ENCODE results near the gene TMIGD2.
"Not testable (repeated sequence)": the region's sequence is repeated elsewhere in the genome, so short reads cannot be mapped to it uniquely, and the experiment has no call there.

TMIGD2 gene

DNA sequence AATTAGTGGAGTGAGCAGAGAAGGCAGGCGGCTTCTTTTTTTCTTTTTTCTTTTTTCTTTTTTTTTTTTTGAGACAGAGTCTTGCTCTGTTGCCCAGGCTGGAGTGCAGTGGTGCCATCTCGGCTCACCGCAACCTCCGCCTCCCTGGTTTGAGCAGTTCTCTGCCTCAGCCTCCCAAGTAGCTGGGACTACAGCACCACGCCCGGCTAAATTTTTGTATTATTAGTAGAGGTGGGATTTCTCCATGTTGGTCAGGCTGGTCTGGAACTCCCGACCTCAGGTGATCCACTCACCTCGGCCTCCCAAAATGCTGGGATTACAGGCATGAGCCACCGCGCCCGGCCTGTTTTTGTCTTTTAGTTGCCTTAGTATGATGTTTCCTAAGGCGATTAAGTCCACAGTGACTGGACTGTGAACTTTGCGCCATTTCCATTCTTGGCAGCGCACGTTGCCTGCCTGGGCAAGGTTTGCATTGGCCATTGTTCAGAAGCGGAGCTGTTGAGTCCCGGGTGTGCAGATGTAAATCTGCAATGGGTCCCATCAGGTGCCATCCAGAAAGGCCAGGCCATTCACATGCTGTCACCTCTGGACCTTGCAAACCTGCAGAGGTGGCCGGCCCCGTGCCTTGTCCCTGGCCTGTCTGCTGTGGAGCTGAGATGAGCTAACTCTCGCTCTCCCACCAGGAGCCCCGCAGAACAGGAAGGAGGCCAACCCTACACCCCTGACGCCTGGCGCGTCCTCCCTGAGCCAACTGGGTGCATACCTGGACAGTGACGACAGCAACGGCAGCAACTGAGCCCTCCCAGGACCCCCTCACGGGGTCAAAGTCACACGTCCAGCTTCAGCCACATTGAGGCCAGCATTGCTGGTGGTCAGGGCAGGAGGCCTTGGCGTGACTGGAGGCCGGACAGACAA lies 34.0 kb downstream of the TMIGD2 start:
- peaks cover 23% of the 10 kb centered on the region for H3K4me1 Mint-ChIP-seq (ENCODE audit: low read depth)
- H3K27me3 Mint-ChIP-seq = no peaks in the 10 kb centered on the region
- H3K4me3 Mint-ChIP-seq = no peak overlapping the region
- H3K9me3 Mint-ChIP-seq = no peaks in the 10 kb centered on the region
- no peak overlapping the region for H3K27ac Mint-ChIP-seq
- peaks cover 58% of the 10 kb centered on the region for H3K36me3 Mint-ChIP-seq (ENCODE audit: low read depth)

- no peak overlapping the region for H3K27ac Mint-ChIP-seq
- peaks cover 25% of the 10 kb centered on the region for H3K4me1 Mint-ChIP-seq (ENCODE audit: low read depth)
- no peaks in the 10 kb centered on the region for H3K9me3 Mint-ChIP-seq
- H3K4me3 Mint-ChIP-seq = no peak overlapping the region
- H3K27me3 Mint-ChIP-seq = no peaks in the 10 kb centered on the region
- H3K36me3 Mint-ChIP-seq (ENCODE audit: low read depth) = peaks cover 60% of the 10 kb centered on the region
These were observed 34.9 kb downstream of the TMIGD2 start for GRCh38 chr19:4267101-4267900.

- Mint-ChIP-seq H3K36me3 (ENCODE audit: low read depth) (peaks cover 52% of the 10 kb centered on the region), H3K9me3 (no peaks in the 10 kb centered on the region), H3K27ac (no peak overlapping the region), H3K4me3 (no peak overlapping the region), H3K4me1 (ENCODE audit: low read depth) (peaks cover 25% of the 10 kb centered on the region), H3K27me3 (no peaks in the 10 kb centered on the region)
These were observed 35.8 kb downstream of the TMIGD2 start for GRCh38 chr19:4266253-4267000.

DNA sequence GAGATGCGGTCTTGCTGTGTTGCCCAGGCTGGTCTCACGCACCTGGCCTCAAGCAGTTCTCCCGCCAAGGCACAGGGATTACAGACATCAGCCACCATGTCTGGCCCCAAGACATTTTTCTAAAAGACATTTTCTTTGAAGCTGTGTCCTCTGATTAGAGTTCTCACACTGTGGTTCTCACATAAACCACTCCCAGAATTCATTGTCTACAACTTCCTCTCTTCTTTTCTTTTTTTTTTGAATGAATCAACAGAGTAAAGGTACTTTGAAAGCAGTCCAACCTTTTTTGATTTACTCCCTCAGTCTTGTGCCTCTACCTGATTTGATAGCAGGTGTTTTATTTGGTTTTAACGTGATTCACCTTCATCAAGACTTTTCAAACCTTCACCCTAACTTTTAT lies 37.4 kb downstream of the TMIGD2 start:
- Mint-ChIP-seq H3K36me3 (ENCODE audit: low read depth) (peaks cover 58% of the 10 kb centered on the region), H3K27me3 (no peaks in the 10 kb centered on the region), H3K9me3 (no peaks in the 10 kb centered on the region), H3K4me3 (no peak overlapping the region), H3K4me1 (ENCODE audit: low read depth) (peaks cover 25% of the 10 kb centered on the region), H3K27ac (peak overlapping the region; percentile 68)

DNA sequence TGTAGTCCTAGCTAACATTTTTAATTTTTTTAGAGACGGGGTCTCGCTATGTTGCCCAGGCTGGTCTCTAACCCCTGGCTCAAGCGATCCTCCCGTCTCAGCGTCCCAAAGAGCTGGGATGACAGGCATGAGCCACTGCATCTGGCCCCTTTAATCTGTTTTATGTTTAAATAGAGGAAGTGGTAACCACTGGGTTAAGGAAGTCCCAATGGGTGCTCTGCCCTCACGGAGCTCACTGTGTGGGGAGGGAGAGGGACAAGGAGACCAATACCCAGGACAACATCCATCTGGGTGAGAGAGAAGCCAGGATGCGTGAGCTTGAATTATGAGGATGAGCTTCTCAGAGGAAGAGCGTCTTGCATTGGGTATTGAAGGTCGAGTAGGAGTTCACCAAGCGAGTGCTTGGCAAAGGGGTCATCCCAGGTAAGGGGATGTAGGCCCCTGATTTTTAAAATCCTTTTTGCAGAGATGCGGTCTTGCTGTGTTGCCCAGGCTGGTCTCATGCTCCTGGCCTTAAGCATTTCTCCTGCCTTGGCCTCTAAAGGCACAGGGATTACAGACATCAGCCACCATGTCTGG lies 41.5 kb downstream of the TMIGD2 start:
- Mint-ChIP-seq H3K4me3 (no peak overlapping the region), H3K27me3 (no peaks in the 10 kb centered on the region), H3K36me3 (ENCODE audit: low read depth) (peaks cover 50% of the 10 kb centered on the region), H3K4me1 (ENCODE audit: low read depth) (peaks cover 20% of the 10 kb centered on the region), H3K9me3 (no peaks in the 10 kb centered on the region), H3K27ac (no peak overlapping the region)

GRCh38 chr19:4258181-4258580 lies 44.0 kb downstream of the TMIGD2 start:
- no peak overlapping the region for H3K27ac Mint-ChIP-seq
- H3K4me3 Mint-ChIP-seq = no peak overlapping the region
- H3K4me1 Mint-ChIP-seq (ENCODE audit: low read depth) = peaks cover 2% of the 10 kb centered on the region
- no peaks in the 10 kb centered on the region for H3K9me3 Mint-ChIP-seq
- peaks cover 50% of the 10 kb centered on the region for H3K36me3 Mint-ChIP-seq (ENCODE audit: low read depth)
- H3K27me3 Mint-ChIP-seq = no peaks in the 10 kb centered on the region

- Mint-ChIP-seq H3K9me3 (no peaks in the 10 kb centered on the region), H3K4me1 (ENCODE audit: low read depth) (no peaks in the 10 kb centered on the region), H3K36me3 (ENCODE audit: low read depth) (peaks cover 55% of the 10 kb centered on the region), H3K4me3 (no peak overlapping the region), H3K27ac (no peak overlapping the region), H3K27me3 (no peaks in the 10 kb centered on the region)
These were observed 45.2 kb downstream of the TMIGD2 start for GRCh38 chr19:4257025-4257424.

DNA sequence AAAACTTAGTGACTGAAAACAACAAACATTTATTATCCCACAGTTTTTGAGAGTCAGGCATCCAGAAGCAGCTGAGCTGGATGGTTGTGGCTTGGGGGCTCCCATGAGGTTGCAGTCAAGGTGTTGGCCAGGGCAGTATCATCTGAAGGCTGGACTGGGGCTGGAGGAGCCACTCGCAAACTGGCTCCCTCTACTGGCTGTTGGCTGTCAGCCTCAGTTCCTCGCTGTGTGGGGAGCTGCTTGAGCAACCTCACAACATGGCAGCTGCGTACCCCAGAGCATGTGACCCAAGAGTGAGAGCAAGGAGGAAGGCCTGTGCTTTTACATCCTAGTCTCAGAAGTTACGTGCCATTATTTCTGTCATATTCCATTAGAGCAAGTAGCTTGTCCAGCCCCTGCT lies 45.6 kb downstream of the TMIGD2 start:
- Mint-ChIP-seq H3K4me1 (ENCODE audit: low read depth) (no peaks in the 10 kb centered on the region), H3K4me3 (no peak overlapping the region), H3K9me3 (no peaks in the 10 kb centered on the region), H3K36me3 (ENCODE audit: low read depth) (peaks cover 58% of the 10 kb centered on the region), H3K27ac (no peak overlapping the region), H3K27me3 (no peaks in the 10 kb centered on the region)

- no peaks in the 10 kb centered on the region for H3K9me3 Mint-ChIP-seq
- peaks cover 29% of the 10 kb centered on the region for H3K36me3 Mint-ChIP-seq (ENCODE audit: low read depth)
- H3K4me3 Mint-ChIP-seq = peak within 1 kb of the TSS; percentile 99
- no peaks in the 10 kb centered on the region for H3K27me3 Mint-ChIP-seq
- peaks cover 19% of the 10 kb centered on the region for H3K4me1 Mint-ChIP-seq (ENCODE audit: low read depth)
- peak within 1 kb of the TSS; percentile 100 for H3K27ac Mint-ChIP-seq
These were observed 55.2 kb downstream of the TMIGD2 start, which contains the start of gene YJU2 for GRCh38 chr19:4246767-4247593. YJU2 (plus strand) TSS chr19:4247080; CDS start chr19:4247147, 67 bp downstream.

DNA sequence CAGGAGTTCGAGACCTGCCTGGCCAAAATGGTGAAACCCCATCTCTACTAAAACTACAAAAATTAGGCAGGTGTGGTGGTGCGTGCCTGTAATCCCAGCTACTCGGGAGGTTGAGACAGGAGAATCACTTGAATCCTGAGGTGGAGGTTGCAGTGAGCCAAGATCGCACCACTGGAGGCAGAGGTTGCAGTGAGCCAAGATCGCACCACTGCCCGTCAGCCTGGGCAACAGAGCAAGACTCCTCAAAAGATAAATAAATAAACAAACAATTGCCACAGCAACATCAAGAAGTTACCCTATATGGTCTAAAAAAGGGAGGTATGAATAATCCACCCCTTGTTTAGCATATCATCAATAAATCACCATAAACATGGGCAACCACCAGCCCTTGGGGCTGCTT lies 56.3 kb downstream of the TMIGD2 start:
- H3K4me1 Mint-ChIP-seq (ENCODE audit: low read depth) = peaks cover 19% of the 10 kb centered on the region
- not testable (repeated sequence) for H3K9me3 Mint-ChIP-seq, H3K27ac Mint-ChIP-seq, H3K27me3 Mint-ChIP-seq, H3K4me3 Mint-ChIP-seq
- peaks cover 21% of the 10 kb centered on the region for H3K36me3 Mint-ChIP-seq (ENCODE audit: low read depth)

Measured in stimulated activated naive CD8-positive, alpha-beta T cell treated with anti-CD3 and anti-CD28 coated beads, Interleukin-15, Interleukin-2, amounts not matched to agents 100 ng/mL and 50 ng/mL, for 24 hours (primary cell).